ENCODE data around the gene GRIK4.

Gene GRIK4

GRCh38 chr11:120974965-120975364 lies 463.4 kb downstream of the GRIK4 start:
- H3K27ac ChIP-seq (ENCODE audit: low read depth, low read length, severe bottlenecking): peak overlapping the region; percentile 37
- H3K4me3 ChIP-seq (ENCODE audit: extremely low read depth, insufficient read depth, low read length, poor library complexity, severe bottlenecking): no peak overlapping the region
- 25 to 38% methylated on average over 1 to 2 of the region's 4 CpGs for WGBS, 2 experiments (ENCODE audit: insufficient coverage in 2 of 2)

DNA sequence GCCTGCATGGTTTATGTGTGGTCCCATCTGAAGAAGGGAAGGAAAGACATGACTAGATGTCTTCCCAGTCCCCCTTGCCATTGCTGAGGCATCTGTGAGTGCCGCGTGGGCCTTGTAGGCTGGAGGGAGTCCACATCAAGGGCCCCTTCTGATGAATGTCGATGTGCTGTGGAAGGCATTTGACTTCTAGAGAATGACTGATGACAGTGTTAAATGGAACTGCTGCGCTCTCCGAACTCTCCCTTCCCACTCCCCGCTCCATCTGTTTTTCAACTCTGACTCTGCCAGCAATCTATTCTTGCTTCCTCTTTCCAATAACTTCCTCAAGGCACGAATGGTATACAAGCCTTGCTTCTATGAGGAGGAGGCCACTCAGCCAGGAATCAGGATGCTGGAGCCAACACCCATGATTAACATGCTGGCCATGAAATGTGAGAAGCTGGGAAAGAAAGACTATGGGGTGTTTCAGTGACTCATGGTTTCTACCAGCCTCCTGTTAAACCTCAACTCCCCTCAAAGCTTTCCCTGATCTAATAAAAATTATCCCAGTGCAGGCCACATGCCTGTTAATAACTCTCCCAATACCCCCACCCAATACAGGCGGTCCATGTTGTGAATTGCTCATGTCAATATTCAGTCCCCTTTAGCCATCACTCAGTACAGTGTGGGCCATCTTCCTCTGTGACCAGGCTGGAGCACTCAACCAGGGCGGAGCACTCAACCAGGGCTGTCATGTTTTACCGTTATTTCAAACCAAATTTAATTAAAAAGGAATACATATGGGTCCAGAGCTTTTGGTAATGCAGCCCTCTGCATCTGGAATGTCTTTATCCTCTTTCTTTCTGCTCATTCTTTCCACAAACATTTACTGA lies 466.0 kb downstream of the GRIK4 start:
- Histone ChIP-seq H3K9me3 (ENCODE audit: control insufficient read depth, low read length) (no peaks in the 10 kb centered on the region), H3K36me3 (ENCODE audit: control insufficient read depth, insufficient read depth, low read length) (no peaks in the 10 kb centered on the region), H3K4me3 (ENCODE audit: extremely low read depth, insufficient read depth, low read length, poor library complexity, severe bottlenecking) (no peak overlapping the region), H3K4me1 (ENCODE audit: control insufficient read depth, insufficient read depth, low read length, poor library complexity, severe bottlenecking) (peaks cover 19% of the 10 kb centered on the region), H3K27ac (ENCODE audit: low read depth, low read length, severe bottlenecking) (no peak overlapping the region)
- 67 to 95% methylated on average over 3 of the region's 10 CpGs for WGBS, 2 experiments (ENCODE audit: insufficient coverage in 2 of 2)

More at GRCh38 chr11:120974965-120975364, 463.4 kb downstream of the GRIK4 start:
- Histone ChIP-seq H3K4me1 (ENCODE audit: control insufficient read depth, insufficient read depth, low read length, poor library complexity, severe bottlenecking) (peaks cover 19% of the 10 kb centered on the region), H3K36me3 (ENCODE audit: control insufficient read depth, insufficient read depth, low read length) (no peaks in the 10 kb centered on the region), H3K9me3 (ENCODE audit: control insufficient read depth, low read length) (no peaks in the 10 kb centered on the region)

DNA sequence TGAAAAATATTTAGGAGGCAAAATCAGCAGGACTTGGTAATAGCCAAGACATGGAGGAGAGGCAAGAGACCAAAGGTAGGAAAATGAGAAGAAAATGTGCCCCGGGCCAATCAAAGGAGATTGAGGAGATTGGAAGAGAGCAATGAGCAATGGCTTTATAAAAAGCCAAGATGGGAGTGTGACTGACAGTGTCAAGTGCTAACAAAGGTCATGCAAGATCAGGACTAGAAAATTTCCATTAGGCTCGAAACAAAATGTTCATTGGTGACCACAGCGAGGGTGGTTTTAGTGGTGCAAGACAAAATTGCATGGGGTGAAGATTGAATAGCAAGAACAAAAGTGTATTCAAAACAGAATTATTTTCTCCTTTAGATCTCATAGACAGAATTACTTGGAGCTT lies 467.2 kb downstream of the GRIK4 start:
- H3K9me3 ChIP-seq (ENCODE audit: control insufficient read depth, low read length): no peaks in the 10 kb centered on the region
- no peaks in the 10 kb centered on the region for H3K36me3 ChIP-seq (ENCODE audit: control insufficient read depth, insufficient read depth, low read length)
- H3K4me3 ChIP-seq (ENCODE audit: extremely low read depth, insufficient read depth, low read length, poor library complexity, severe bottlenecking): no peak overlapping the region
- 55 to 93% methylated on average over 2 to 3 of the region's 3 CpGs for WGBS, 2 experiments (ENCODE audit: insufficient coverage in 2 of 2)
- H3K27ac ChIP-seq (ENCODE audit: low read depth, low read length, severe bottlenecking): no peak overlapping the region
- peaks cover 19% of the 10 kb centered on the region for H3K4me1 ChIP-seq (ENCODE audit: control insufficient read depth, insufficient read depth, low read length, poor library complexity, severe bottlenecking)

- Histone ChIP-seq H3K27ac (ENCODE audit: low read depth, low read length, severe bottlenecking) (no peak overlapping the region), H3K4me1 (ENCODE audit: control insufficient read depth, insufficient read depth, low read length, poor library complexity, severe bottlenecking) (no peaks in the 10 kb centered on the region), H3K36me3 (ENCODE audit: control insufficient read depth, insufficient read depth, low read length) (no peaks in the 10 kb centered on the region), H3K9me3 (ENCODE audit: control insufficient read depth, low read length) (no peaks in the 10 kb centered on the region), H3K4me3 (ENCODE audit: extremely low read depth, insufficient read depth, low read length, poor library complexity, severe bottlenecking) (peak overlapping the region; percentile 39)
- WGBS, 2 experiments (ENCODE audit: insufficient coverage in 2 of 2): 4% methylated on average over 57 to 58 of the region's 72 CpGs
These were observed 474.4 kb downstream of the GRIK4 start for GRCh38 chr11:120985718-120986569.

DNA sequence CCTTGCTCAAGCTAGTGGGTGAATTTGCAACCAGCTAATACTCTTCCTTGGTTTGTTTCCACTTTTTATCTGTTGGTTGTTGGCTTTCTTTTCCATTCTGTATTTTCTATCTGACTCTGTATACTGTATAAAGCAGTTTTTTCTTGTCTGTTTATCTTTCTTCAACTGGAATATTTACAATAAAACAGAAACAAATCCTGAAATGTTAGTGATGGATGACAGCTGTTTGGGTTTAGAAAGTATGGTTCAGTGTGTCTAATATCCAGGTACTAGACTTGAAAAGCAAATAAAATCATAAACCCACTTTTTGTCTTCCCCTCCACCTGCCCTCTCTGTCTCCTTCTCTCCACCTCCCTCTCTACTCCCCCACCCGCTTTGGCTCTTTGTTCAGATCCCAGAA lies 477.1 kb downstream of the GRIK4 start:
- no peaks in the 10 kb centered on the region for H3K4me1 ChIP-seq (ENCODE audit: control insufficient read depth, insufficient read depth, low read length, poor library complexity, severe bottlenecking)
- no peak overlapping the region for H3K4me3 ChIP-seq (ENCODE audit: extremely low read depth, insufficient read depth, low read length, poor library complexity, severe bottlenecking)
- H3K27ac ChIP-seq (ENCODE audit: low read depth, low read length, severe bottlenecking): no peak overlapping the region
- H3K9me3 ChIP-seq (ENCODE audit: control insufficient read depth, low read length): no peaks in the 10 kb centered on the region
- no peaks in the 10 kb centered on the region for H3K36me3 ChIP-seq (ENCODE audit: control insufficient read depth, insufficient read depth, low read length)
- WGBS, 2 experiments (ENCODE audit: insufficient coverage in 2 of 2): no CpG with 5 or more reads among the region's 1 CpG

DNA sequence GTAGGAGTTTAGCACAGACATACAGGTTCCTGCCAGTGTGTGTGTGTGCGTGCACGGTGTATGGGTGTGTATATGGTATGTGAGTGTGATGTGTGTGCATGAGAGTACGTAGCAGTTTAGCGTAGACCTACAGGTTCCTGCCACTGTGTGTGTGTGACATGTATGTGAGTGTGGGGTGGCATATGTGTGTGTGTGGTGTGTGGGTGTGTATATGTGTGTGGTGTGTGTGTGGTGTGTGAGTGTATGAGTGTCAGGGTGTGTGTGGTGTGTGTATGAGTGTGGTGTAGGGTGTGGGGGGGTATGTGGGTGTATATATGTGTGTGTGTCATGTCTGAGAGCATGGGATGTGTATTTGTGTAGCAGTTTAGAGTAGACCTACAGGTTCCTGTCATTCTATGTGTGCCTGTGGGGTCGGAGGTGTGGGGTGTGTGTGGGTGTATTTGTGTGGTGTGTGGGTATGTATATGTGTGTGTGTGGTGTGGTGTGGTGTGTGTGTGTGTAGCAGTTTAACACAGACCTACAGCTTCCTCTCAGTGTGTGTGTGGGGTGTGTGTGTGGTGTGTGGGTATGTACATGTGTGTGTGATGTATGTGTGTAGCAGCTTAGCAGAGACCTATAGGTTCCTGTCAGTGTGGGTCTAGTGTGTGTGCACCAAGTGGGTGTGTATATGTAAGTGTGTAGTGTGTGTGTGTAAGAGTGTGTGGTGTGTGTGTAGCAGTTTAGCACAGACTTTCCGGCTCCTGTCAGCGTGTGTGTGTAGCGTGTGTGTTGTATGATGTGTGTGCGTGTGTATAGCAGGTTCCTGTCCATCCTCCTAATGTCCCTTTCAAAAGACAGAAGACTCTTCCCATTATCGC lies 480.5 kb downstream of the GRIK4 start:
- 83 to 90% methylated on average over 2 to 5 of the region's 10 CpGs for WGBS, 2 experiments (ENCODE audit: insufficient coverage in 2 of 2)
- Histone ChIP-seq H3K36me3 (ENCODE audit: control insufficient read depth, insufficient read depth, low read length) (no peaks in the 10 kb centered on the region), H3K4me1 (ENCODE audit: control insufficient read depth, insufficient read depth, low read length, poor library complexity, severe bottlenecking) (no peaks in the 10 kb centered on the region), H3K9me3 (ENCODE audit: control insufficient read depth, low read length) (no peaks in the 10 kb centered on the region), H3K27ac (ENCODE audit: low read depth, low read length, severe bottlenecking) (no peak overlapping the region), H3K4me3 (ENCODE audit: extremely low read depth, insufficient read depth, low read length, poor library complexity, severe bottlenecking) (no peak overlapping the region)

- 83% methylated on average over 1 of the region's 1 CpG; no CpG with 5 or more reads in 1 of the 2 experiments for WGBS, 2 experiments (ENCODE audit: insufficient coverage in 2 of 2)
These were observed 482.7 kb downstream of the GRIK4 start for GRCh38 chr11:120994091-120994859.

DNA sequence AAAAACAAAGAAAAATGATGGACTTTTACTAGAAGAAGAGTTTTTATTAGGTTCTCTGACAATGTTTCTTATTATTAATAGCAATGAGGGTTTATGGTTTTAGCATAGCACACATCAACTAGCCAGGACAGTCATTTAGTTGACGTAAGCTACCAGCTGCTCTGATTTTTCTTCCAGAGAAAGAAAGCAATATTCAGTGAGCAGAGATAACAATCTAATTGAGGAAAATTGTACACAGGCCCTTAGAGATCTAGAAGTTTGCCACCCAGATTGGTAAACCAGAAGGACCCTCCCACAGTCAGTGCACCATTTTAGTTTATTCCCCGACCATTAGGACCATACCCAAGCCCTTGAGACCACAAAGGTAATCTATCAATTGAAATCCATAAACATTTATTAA lies 483.6 kb downstream of the GRIK4 start:
- Histone ChIP-seq H3K27ac (ENCODE audit: low read depth, low read length, severe bottlenecking) (no peak overlapping the region), H3K36me3 (ENCODE audit: control insufficient read depth, insufficient read depth, low read length) (no peaks in the 10 kb centered on the region), H3K9me3 (ENCODE audit: control insufficient read depth, low read length) (no peaks in the 10 kb centered on the region), H3K4me3 (ENCODE audit: extremely low read depth, insufficient read depth, low read length, poor library complexity, severe bottlenecking) (no peak overlapping the region), H3K4me1 (ENCODE audit: control insufficient read depth, insufficient read depth, low read length, poor library complexity, severe bottlenecking) (no peaks in the 10 kb centered on the region)
- WGBS, 2 experiments (ENCODE audit: insufficient coverage in 2 of 2): 100% methylated on average over 1 of the region's 2 CpGs; no CpG with 5 or more reads in 1 of the 2 experiments

More at GRCh38 chr11:120994091-120994859, 482.7 kb downstream of the GRIK4 start:
- Histone ChIP-seq H3K4me3 (ENCODE audit: extremely low read depth, insufficient read depth, low read length, poor library complexity, severe bottlenecking) (no peak overlapping the region), H3K36me3 (ENCODE audit: control insufficient read depth, insufficient read depth, low read length) (no peaks in the 10 kb centered on the region), H3K4me1 (ENCODE audit: control insufficient read depth, insufficient read depth, low read length, poor library complexity, severe bottlenecking) (no peaks in the 10 kb centered on the region), H3K9me3 (ENCODE audit: control insufficient read depth, low read length) (no peaks in the 10 kb centered on the region), H3K27ac (ENCODE audit: low read depth, low read length, severe bottlenecking) (no peak overlapping the region)

DNA sequence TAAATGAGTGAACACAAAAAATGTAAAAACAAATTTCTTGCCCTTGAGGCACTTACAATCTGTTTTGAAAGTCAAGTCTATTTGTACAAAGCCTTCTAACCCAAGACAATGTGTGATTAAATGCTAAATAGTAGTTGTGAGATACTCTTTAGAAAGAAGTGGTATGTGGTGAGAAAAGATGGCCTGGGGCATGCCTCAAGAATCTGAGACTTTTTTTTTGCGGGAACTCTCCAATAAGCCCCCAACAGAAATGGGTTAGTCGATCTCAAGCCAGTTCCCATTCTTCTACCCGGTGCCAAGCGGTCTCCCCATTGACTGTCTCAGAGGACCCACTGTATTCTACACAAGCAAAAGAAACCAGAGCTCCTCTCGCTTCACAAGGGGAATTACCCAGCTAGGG lies 485.4 kb downstream of the GRIK4 start:
- H3K36me3 ChIP-seq (ENCODE audit: control insufficient read depth, insufficient read depth, low read length): no peaks in the 10 kb centered on the region
- no peaks in the 10 kb centered on the region for H3K4me1 ChIP-seq (ENCODE audit: control insufficient read depth, insufficient read depth, low read length, poor library complexity, severe bottlenecking)
- 86 to 87% methylated on average over 3 to 4 of the region's 5 CpGs for WGBS, 2 experiments (ENCODE audit: insufficient coverage in 2 of 2)
- no peaks in the 10 kb centered on the region for H3K9me3 ChIP-seq (ENCODE audit: control insufficient read depth, low read length)
- no peak overlapping the region for H3K4me3 ChIP-seq (ENCODE audit: extremely low read depth, insufficient read depth, low read length, poor library complexity, severe bottlenecking)
- H3K27ac ChIP-seq (ENCODE audit: low read depth, low read length, severe bottlenecking): no peak overlapping the region

All from mesodermal cell (in vitro differentiated cells).